PFSK-1 (cell line): ENCODE data around the gene CARD10.

Experiments used
- POLR2AphosphoS5 ChIP-seq: IDR thresholded peaks from 2 replicates; pipeline ENCODE4 v1.6.1; 2012; ENCODE audit warnings: low read depth, mild to moderate bottlenecking, control low read depth, low read length, moderate library complexity
- REST ChIP-seq, 2 experiments: IDR thresholded peaks; 2 replicates each; pipeline versions ENCODE4 v1.6.1 to v1.8.0; 2011 to 2012; ENCODE audit warnings: low read depth in 2 of 2, low read length in 2 of 2, control low read depth in 1 of 2, inconsistent platforms in 1 of 2, mild to moderate bottlenecking in 1 of 2, moderate library complexity in 1 of 2; ENCODE audit not compliant: insufficient read depth in 1 of 2
- SIN3A ChIP-seq: IDR thresholded peaks from 2 replicates; pipeline ENCODE4 v1.6.1; 2012; ENCODE audit warnings: mild to moderate bottlenecking, low read length, moderate library complexity, borderline replicate concordance; ENCODE audit not compliant: insufficient read depth
- TAF1 ChIP-seq: IDR thresholded peaks from 2 replicates; pipeline ENCODE4 v1.6.1; 2012; ENCODE audit warnings: low read length, control low read depth, borderline replicate concordance; ENCODE audit not compliant: insufficient read depth

GRCh38 chr22:37505989-37506388, 13.2 kb downstream of the CARD10 start:
- TF ChIP-seq POLR2AphosphoS5 (no peak), REST (IDR thresholded peaks at IDR 0.05; ENCODE audit: insufficient read depth in 1 of 2, low read depth in 2 of 2, low read length in 2 of 2) (no peak), TAF1 (no peak), SIN3A (no peak)
